Epithelial cell of alveolus of lung (primary cell): ENCODE results near the gene FBXL16. TPM values are rescaled to one million over a fixed set of nuclear protein-coding genes. Genes with fewer than 3 reads are reported as not detected.

Experiments used
- total RNA-seq: library from RNA; depleted of rRNA; stranded (reverse); fragments of >200 nt; gene quantifications from 2 replicates; pipeline ENCODE4 v1.2.1, GENCODE V29; 2015

Gene FBXL16
- total RNA-seq, result 0.08 and 0.91 TPM in 2 replicates

GRCh38 chr16:705431-706188 lies at the start of gene FBXL16:
Gene FBXL16 (minus strand): TSS chr16:705801. CDS start chr16:697405, 8,396 bp downstream.

GRCh38 chr16:740764-741505 lies 35.3 kb upstream of the FBXL16 start, which contains the start of gene CIAO3:
Gene CIAO3 (minus strand): TSS chr16:740997. CDS start chr16:740985, 12 bp downstream.

GRCh38 chr16:726438-727290 lies 21.1 kb upstream of the FBXL16 start, which contains the start of the genes CCDC78 and HAGHL:
Gene CCDC78 (minus strand): TSS chr16:726443. CDS start chr16:726367, 76 bp downstream.
Gene HAGHL (plus strand): TSS chr16:727106. CDS start chr16:727510, 404 bp downstream.

GRCh38 chr16:720990-721764 lies 15.6 kb upstream of the FBXL16 start, which contains the start of gene ANTKMT:
Gene ANTKMT (plus strand): TSS chr16:721146. CDS start chr16:721275, 129 bp downstream.

GRCh38 chr16:714558-715476 lies 9.2 kb upstream of the FBXL16 start, which contains the start of gene METRN:
Gene METRN (plus strand): TSS chr16:715118. CDS start chr16:715290, 172 bp downstream.

GRCh38 chr16:684071-684794 lies 21.4 kb downstream of the FBXL16 start, which contains the start of gene JMJD8:
Gene JMJD8 (minus strand): TSS chr16:684334. CDS start chr16:684319, 15 bp downstream.

GRCh38 chr16:679814-680624 lies 25.6 kb downstream of the FBXL16 start, which contains the start of gene STUB1:
Gene STUB1 (plus strand): TSS chr16:680410. CDS start chr16:680526, 116 bp downstream.

GRCh38 chr16:674968-675883 lies 30.4 kb downstream of the FBXL16 start, which contains the start of gene RHBDL1:
Gene RHBDL1 (plus strand): TSS chr16:675671. CDS start chr16:675791, 120 bp downstream.

GRCh38 chr16:667780-668518 lies 37.7 kb downstream of the FBXL16 start, which contains the start of gene RHOT2:
Gene RHOT2 (plus strand): TSS chr16:668132. CDS start chr16:668200, 68 bp downstream.

GRCh38 chr16:648781-649589 lies 56.6 kb downstream of the FBXL16 start, which contains the start of gene WDR90:
Gene WDR90 (plus strand): TSS chr16:649365. CDS start chr16:649417, 52 bp downstream.

Other genes starting within 250 kb of the FBXL16 start
- 37.4 and 47.7 TPM in 2 replicates for gene CAPN15, start 178.1 kb downstream of the FBXL16 start, total RNA-seq
- not detected in 2 replicates for gene PRR35, start 145.4 kb downstream of the FBXL16 start, total RNA-seq
- gene NHLRC4, start 138.8 kb downstream of the FBXL16 start, total RNA-seq, result 2.2 and 13.1 TPM in 2 replicates
- gene PIGQ, start 135.8 kb downstream of the FBXL16 start, total RNA-seq, result 38.7 and 40.2 TPM in 2 replicates
- 14.5 and 15.1 TPM in 2 replicates for gene RAB40C, start 115.7 kb downstream of the FBXL16 start, total RNA-seq
- gene WFIKKN1, start 74.8 kb downstream of the FBXL16 start, total RNA-seq, result 0.13 and 2.6 TPM in 2 replicates
- 169 and 173 TPM in 2 replicates for gene METTL26, start 69.5 kb downstream of the FBXL16 start, total RNA-seq
- 10.8 and 20.2 TPM in 2 replicates for gene MCRIP2, start 64.0 kb downstream of the FBXL16 start, total RNA-seq
- gene WDR90, start 56.4 kb downstream of the FBXL16 start, total RNA-seq, result 7.1 and 19.2 TPM in 2 replicates
- gene RHOT2, start 37.7 kb downstream of the FBXL16 start, total RNA-seq, result 41.0 and 52.7 TPM in 2 replicates
- 0.78 and 2.1 TPM in 2 replicates for gene RHBDL1, start 30.1 kb downstream of the FBXL16 start, total RNA-seq
- 93.3 and 150 TPM in 2 replicates for gene STUB1, start 25.4 kb downstream of the FBXL16 start, total RNA-seq
- gene JMJD8, start 21.5 kb downstream of the FBXL16 start, total RNA-seq, result 65.6 and 101 TPM in 2 replicates
- 9.4 and 21.4 TPM in 2 replicates for gene WDR24, start 15.4 kb downstream of the FBXL16 start, total RNA-seq
- 34.3 and 76.0 TPM in 2 replicates for gene METRN, start 9.3 kb upstream of the FBXL16 start, total RNA-seq
- gene ANTKMT, start 15.3 kb upstream of the FBXL16 start, total RNA-seq, result 41.8 TPM in 2 replicates
- 4.8 TPM in 1 of 2 replicates, not detected in the other for gene CCDC78, start 20.6 kb upstream of the FBXL16 start, total RNA-seq
- gene HAGHL, start 21.3 kb upstream of the FBXL16 start, total RNA-seq, result 10.6 and 14.7 TPM in 2 replicates
- 24.6 and 26.3 TPM in 2 replicates for gene CIAO3, start 35.2 kb upstream of the FBXL16 start, total RNA-seq
- 0.13 TPM in 1 of 2 replicates, not detected in the other for gene MSLN, start 54.9 kb upstream of the FBXL16 start, total RNA-seq
- 26.4 and 30.3 TPM in 2 replicates for gene RPUSD1, start 82.6 kb upstream of the FBXL16 start, total RNA-seq
- 5.9 and 18.2 TPM in 2 replicates for gene CHTF18, start 82.8 kb upstream of the FBXL16 start, total RNA-seq
- gene GNG13, start 94.9 kb upstream of the FBXL16 start, total RNA-seq, result not detected in 2 replicates